Stimulated activated CD4-positive, alpha-beta T cell treated with anti-CD3 and anti-CD28 coated beads, TNF-alpha, amount 100 ng/mL, for 4 hours (primary cell): ENCODE data around the gene AQP5.

ENCODE experiments used
- DNase-seq, 3 experiments: peaks; one replicate each; pipeline ENCODE4 v3.0.0-alpha.2; 2020; ENCODE audit warnings: low read depth in 3 of 3

AQP5 gene

GRCh38 chr12:49961111-49961922 lies at the start of gene AQP5:
Gene AQP5 (plus strand): TSS chr12:49961872. CDS start chr12:49962018, 146 bp downstream.
- no peak for DNase-seq

- DNase-seq: no peak
Measured at GRCh38 chr12:49912345-49913255, 49.1 kb upstream of the AQP5 start.

- no peak for DNase-seq
Measured at GRCh38 chr12:49916129-49916919, 45.3 kb upstream of the AQP5 start.

GRCh38 chr12:49917166-49917787 lies 44.4 kb upstream of the AQP5 start:
- no peak for DNase-seq

- DNase-seq: no peak
Measured at GRCh38 chr12:49917788-49918173, 43.9 kb upstream of the AQP5 start.

- no peak for DNase-seq
Measured at GRCh38 chr12:49920241-49920914, 41.3 kb upstream of the AQP5 start.

- DNase-seq: no peak
Measured at GRCh38 chr12:49920915-49921286, 40.8 kb upstream of the AQP5 start.

- DNase-seq: no peak
Measured at GRCh38 chr12:49921299-49921698, 40.4 kb upstream of the AQP5 start.

- DNase-seq: no peak
Measured at GRCh38 chr12:49921936-49922335, 39.7 kb upstream of the AQP5 start.

GRCh38 chr12:49922349-49923034 lies 39.2 kb upstream of the AQP5 start:
- no peak for DNase-seq

GRCh38 chr12:49923035-49923644 lies 38.5 kb upstream of the AQP5 start:
- no peak for DNase-seq

- DNase-seq: no peak
Measured at GRCh38 chr12:49923880-49924556, 37.7 kb upstream of the AQP5 start.

GRCh38 chr12:49924628-49925246 lies 36.9 kb upstream of the AQP5 start:
- no peak for DNase-seq

GRCh38 chr12:49925433-49926204 lies 36.1 kb upstream of the AQP5 start:
- no peak for DNase-seq

GRCh38 chr12:49928471-49928870 lies 33.2 kb upstream of the AQP5 start:
- DNase-seq: no peak

- no peak for DNase-seq
Measured at GRCh38 chr12:49929581-49929980, 32.1 kb upstream of the AQP5 start.

- DNase-seq: no peak
Measured at GRCh38 chr12:49930515-49931288, 31.0 kb upstream of the AQP5 start.
